ENCODE measurements around the gene CACNA2D1.
"Not testable (repeated sequence)": the region's sequence is repeated elsewhere in the genome, so short reads cannot be mapped to it uniquely, and the experiment has no call there.

Gene CACNA2D1

DNA sequence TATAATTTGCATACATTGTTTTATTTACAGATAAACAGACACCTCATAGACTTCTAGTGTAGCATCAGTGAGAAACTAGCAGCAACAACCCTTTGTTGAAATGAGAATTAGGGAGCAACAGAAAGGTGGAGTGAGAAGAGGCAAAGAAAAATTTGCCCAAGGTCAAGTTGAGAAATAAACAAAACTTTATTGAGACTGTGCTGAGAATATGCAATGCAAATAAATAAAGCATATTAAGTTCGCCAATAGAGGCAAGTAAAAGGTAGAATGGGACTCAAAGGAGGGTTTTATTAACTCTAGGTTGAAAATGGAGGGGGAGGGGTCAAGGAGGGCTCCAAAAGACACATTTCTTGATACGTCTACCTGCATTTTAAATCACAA is 49.7 kb downstream of the CACNA2D1 start:
- DNase-seq (ENCODE audit: low spot score) (no peak), FAIRE-seq (no peak)

DNA sequence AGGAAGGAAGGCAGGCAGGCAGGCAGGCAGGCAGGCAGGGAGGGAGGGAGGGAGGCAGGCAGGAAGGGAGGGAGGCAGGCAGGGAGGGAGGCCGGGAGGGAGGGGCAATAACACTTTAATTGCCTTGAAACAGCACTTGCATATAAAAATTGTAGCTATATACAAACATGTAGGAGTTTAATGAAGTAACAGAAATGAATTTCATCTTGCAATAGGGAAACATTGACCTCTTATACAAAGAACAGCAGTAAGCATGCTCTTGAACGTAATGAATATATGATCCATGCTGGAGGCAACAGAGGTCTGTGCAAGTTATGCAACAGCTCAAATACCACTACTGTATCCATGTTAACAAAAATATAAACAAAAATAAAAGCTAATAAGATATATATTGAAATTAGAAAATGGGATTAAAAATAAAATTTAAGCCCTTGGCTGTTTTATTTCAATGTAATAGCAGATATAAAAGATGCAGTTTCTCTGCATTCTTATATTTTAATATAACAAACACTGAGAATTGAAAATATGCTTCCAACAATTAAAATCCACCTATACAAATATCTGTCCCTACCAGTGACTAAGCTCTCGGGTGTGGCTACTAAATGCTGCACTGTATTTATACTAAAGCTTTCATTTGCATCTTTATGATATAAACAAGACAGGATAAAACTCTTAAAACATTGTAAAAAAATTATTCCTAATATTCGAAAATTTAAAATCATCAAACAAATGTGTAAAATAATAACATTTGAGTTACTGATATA is 50.3 kb downstream of the CACNA2D1 start:
- DNase-seq (ENCODE audit: low spot score) (no peak), FAIRE-seq (no peak)

DNA sequence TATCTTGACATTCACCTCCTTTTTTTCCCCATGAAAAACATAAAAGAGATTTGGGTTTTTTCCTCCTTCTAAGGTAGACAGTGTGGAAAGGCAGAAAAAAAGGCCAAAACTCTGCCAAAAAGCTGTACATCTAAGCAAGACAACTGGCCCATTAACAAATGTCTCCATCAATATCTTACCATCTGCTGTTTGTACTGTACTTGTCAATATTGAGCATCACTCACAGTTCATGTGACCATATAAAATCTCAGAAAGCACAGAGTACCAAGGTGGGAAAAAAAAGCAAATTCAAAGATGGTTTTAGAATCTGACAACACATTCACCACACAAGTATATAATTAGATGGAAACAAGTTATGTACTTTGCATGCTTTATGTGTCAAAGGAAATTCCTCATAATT is 52.6 kb downstream of the CACNA2D1 start:
- DNase-seq (ENCODE audit: low spot score) (no peak), FAIRE-seq (no peak)

DNA sequence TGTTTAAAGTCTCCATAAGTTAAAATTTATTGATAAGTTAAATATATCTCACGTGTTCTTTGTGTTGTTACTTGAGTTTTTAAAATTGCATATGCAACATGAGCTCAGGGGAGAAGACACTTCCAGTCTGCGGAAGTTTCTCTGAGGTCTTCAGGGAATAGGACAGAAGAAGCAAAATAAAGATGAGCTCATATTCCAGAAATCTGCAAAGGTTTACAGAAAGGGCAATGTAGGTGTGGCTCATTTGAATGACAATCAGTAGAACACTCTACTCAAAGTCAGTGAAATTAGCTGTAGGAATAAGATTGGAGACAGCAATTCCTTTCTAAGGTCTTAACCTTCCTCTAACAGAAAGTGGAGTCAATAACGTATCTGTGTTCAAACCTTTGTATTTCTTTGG is 53.7 kb downstream of the CACNA2D1 start:
- FAIRE-seq (no peak), DNase-seq (ENCODE audit: low spot score) (no peak)

DNA sequence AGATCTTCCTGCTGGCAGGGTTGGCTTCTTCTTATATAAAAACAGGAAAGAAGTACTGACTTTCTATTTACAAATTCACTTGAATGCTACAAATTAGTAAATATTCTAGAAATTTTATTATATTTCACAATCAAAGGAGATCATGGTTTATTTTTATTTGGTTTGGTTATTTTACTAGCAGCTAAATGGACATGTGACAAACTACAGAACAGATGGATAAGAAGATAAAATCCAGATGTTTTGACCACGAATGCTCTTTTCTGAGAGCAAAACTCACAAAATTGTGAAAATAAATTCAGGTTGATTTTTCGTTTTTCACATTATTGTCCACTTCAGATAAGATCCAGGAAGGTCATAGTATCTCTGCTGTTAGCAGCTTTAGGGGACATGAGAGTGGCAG is 55.4 kb downstream of the CACNA2D1 start:
- no peak for DNase-seq (ENCODE audit: low spot score)
- FAIRE-seq = no peak

DNA sequence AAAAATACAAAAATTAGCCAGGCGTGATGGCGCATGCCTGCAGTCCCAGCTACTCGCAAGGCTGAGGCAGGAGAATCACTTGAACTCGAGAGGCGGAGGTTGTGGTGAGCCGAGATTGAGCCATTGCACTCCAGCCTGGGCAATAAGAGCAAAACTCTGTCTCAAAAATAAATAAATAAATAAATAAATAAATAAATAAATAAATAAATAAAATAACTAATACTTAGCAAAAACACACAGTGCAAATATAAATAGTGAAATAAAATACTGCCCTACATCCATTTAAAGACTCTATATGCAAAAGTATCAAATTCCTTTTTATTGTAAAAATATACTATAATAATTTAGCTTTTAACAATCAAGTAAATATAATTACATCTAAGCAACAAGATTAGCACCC is 57.0 kb downstream of the CACNA2D1 start:
- DNase-seq (ENCODE audit: low spot score); FAIRE-seq: not testable (repeated sequence)

DNA sequence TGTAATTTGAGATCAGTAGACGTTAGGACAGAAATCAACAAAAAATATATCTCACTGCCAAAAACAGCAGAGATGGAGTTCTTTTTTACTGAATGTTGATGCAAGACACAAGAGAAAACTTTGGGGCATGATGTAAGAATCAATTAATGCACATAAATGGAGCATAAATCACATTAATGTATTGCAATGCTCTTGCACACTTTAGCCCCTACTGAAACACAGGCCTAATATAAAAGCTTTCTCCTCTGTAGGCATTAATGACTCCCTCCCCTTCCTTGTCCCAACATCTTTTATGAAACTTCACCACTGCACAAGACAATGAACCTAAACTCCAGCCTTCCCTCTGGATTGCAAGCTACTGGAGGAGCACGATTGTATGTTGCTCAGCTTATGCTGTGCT is 58.8 kb downstream of the CACNA2D1 start:
- no peak for FAIRE-seq
- no peak for DNase-seq (ENCODE audit: low spot score)

DNA sequence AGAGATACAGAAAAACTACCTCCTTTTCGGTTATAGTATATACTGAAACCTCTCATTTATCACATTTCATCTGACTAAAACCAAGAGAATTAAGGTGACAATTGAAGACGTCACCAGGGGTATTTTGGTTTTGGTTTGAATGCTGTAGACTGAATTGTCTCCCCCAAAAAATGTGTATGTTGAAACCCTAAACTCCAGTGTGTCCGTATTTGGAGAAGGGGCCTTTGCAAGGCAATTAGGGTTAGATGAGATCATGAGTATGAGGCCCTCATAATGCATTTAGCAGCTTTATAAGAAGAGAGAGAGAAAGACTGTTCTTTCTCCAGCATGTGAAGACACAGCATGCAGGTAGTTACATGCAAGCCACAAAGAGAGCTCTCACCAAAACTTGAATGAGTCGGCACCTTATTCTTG is 59.5 kb downstream of the CACNA2D1 start:
- DNase-seq (ENCODE audit: low spot score) (no peak), FAIRE-seq (no peak)

DNA sequence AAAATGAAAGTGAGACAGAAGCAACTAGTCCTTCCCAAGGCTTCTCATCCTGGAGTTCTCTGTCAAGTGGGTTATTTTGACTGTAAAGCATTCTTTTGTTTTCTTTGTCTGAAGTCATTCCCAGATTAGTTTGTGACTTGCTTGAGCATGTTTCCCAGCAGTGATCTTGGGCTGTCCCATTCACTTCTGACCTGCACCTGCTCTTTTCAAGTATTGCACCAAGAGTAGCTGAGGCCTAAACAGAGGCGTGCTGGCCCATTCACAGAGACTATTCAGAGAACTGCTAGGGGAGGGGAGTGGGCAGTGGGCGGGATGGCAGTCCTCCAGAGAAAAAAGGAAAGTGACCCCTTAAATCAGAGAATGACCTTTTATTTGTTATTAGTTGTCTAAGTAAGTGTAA is 61.3 kb downstream of the CACNA2D1 start:
- FAIRE-seq (no peak), DNase-seq (ENCODE audit: low spot score) (no peak)

DNA sequence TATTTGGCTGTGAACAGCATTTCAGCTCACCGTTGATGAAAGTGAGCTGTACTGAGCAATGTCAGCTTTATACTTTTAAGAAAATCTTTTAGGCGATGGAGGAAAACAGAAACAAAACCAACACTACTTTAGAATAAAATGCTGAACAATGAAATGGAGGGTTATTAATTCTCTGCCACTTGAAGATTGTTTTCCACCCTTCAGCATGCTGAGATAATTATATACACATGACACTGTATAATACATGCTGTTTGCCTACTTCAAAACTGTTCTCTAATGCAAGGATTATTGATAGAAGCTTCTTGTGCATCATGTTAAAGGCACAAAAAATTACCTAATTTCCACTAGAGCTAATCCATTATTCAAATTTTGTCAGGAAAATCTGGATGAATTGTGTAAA is 66.8 kb downstream of the CACNA2D1 start:
- DNase-seq (ENCODE audit: low spot score) (no peak), FAIRE-seq (no peak)

DNA sequence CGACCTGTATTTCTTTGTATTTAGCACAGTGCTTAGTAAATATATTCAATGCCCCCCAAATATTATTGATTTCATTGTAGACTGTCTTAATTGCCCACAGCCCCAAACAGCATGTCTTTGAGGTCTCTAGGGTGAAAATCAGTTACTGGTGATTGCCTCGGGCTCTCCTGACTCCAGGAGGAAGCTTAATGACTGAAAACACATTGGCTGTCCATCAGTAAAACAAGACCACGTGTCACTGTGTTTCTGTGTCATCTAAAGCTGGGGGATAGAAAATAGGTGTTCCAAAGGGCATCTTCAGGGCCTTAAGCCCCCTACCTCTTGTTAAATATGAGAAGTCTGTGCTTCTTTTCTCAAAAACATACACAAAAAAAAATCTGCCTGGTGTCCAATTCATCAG is 67.9 kb downstream of the CACNA2D1 start:
- no peak for DNase-seq (ENCODE audit: low spot score)
- no peak for FAIRE-seq

DNA sequence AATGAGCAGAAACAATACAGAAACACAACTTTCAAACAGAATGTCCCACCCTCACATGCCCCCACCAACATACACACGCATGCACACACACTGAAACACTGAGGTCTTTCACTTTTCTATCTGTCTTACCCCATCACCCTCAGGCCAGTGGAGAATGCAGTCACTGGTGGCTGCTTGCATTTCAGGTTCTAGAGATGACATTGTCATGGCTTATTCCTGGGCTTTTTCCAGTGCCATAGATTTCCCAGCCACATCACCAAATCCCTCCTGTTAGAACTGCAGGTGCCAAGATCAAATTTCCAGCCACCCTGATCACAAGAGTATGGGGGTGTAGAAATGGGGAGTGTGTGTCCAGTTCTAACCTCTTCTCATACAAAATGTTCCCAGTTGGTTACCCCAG is 68.4 kb downstream of the CACNA2D1 start:
- DNase-seq (ENCODE audit: low spot score) (no peak), FAIRE-seq (no peak)

DNA sequence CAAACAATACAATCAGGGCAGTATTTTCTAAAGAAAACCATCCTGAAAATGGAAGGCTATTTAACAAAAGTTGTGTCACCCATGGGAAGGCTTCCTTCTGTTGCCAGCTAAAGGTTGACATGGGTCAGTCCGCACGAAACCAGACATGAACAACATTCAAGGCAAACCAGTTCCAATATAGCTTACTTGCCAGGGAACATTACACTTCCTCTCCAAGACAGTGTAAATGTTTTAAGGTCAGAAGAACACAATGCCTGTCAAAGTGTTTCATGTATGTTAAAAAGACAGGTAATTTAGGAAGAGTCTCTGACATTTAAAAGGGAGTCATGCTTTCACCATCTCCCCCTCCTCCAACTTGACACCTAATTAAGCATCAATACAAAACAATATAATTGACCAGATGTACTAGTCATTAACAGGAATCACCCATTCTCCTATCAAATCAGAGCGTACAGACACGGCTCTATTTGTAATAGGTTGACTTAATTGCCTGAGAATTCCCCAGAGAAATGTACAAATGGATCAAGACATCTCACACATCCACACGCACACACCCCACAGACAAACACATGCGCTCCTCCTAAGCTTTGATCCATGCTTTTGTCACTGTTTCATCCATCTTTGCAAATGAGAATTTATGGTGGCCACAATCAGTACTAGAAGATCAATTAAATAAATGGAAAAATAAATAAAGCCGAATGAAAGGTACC is 69.5 kb downstream of the CACNA2D1 start:
- DNase-seq (ENCODE audit: low spot score) (no peak), FAIRE-seq (no peak)

DNA sequence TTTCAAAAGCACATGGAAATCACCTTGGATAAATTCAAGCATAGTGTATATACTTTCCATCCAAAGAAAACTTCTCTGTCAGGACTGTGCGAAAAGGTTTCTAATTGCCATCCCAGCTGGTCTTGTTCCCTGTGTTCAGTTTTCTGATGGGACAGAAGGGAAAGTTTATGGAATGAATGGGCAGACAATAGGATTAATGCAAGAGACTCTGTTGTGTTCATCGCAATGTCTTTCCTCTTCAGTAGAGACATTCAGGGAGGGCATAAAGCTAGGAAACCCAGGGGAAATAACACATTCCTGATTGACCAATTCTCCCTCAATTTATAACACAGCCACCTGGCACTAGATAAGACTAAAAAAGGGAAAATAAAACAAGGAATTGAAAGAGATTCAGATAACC is 78.9 kb downstream of the CACNA2D1 start:
- no peak for DNase-seq (ENCODE audit: low spot score)
- no peak for FAIRE-seq

DNA sequence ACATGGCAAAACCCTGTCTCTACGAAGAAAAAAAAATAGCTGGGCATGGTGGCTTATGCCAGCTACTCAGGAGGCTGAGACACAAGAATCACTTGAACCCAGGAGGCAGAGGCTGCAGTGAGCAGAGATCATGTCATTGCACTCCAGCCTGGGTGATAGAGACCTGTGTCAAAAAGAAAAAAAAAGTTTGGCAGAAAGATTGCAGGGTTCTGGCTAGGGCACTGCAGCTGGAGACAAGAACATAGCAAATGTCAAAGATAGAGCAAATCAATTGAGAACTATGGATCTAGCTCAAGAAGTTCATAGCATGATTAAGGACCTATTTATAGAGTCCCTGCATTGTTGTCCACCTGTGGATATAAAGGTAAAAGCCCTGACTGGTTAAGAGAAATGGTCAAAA is 79.5 kb downstream of the CACNA2D1 start:
- DNase-seq (ENCODE audit: low spot score) = no peak
- FAIRE-seq = no peak

DNA sequence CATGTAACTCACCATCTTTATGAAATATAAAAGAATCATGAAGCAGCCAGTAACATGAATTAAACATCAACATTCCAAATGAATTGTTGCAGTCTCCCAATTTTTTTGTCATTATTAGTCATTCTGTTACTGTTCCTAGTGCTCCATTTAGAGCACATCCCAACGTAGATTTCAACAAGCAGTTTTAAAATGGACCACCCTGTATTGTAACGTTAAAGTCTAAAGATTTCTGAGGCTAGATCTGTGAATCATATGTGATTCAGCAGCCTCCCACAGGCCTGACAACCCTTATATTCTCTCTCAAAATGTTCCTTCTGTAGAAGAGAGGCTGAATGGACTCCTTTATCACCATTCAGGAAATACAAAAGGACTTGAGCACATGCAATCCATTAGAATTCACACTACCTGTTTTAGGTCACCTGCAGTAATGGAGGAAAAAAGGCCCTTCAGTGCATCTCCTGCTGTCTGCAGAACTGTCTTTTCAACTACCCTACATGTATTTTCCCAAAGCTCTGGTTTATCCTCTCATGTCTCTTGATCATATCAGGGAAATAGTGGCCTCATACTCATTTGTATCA is 81.4 kb downstream of the CACNA2D1 start:
- FAIRE-seq (no peak), DNase-seq (ENCODE audit: low spot score) (no peak)

DNA sequence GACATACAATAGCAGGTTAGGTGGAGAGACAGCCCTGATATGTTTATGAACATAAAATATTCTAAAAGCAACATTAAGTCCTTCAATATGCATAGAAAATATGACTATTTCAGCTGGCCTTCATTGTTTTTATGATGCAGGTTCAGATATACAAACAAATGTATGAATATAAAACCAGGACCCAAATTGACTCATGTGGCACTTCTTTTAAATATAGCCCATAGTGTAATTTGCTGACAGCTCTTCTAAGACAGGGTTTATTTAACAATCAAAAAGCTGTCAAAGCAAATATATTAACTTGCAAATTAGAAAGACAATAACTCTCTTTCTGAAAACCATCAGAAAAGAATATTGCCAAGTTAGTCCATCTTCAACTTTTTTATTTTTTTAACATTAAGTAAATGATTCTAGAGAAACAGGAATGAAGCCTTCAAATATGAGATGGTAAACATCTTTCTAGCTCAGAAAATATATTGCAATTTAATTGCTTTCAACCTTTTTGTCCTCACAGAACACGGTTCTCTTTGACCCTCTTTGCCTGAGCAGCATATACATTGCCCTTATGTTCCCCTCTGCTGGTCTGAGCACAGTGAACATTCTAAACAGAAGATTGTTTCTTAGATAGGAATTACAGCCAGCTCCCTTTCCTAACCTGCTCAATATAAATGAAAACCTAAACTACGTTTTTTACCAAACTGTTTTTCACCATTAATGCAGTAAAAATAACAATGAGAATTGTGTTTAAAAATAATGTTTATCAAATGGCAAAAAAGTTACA is 82.8 kb downstream of the CACNA2D1 start:
- no peak for FAIRE-seq
- no peak for DNase-seq (ENCODE audit: low spot score)

DNA sequence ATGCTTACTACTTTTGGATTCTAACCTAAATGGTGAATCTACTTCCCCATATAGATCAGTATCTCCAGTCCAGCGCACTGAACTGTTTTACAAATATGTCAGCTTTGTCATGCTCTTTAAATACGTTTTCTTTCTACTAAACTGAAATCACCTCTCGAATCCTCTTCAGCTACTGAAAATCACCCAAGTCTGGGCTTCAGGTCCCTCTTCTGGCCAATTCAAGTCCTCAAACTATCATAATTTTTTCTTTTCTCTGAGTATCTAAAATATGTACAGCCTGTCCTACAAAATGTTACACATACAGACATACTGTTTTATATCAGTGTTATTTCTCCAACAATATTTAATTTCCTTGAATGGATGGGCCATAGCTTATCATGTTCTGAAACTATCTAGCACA is 84.2 kb downstream of the CACNA2D1 start:
- FAIRE-seq (no peak), DNase-seq (ENCODE audit: low spot score) (no peak)

DNA sequence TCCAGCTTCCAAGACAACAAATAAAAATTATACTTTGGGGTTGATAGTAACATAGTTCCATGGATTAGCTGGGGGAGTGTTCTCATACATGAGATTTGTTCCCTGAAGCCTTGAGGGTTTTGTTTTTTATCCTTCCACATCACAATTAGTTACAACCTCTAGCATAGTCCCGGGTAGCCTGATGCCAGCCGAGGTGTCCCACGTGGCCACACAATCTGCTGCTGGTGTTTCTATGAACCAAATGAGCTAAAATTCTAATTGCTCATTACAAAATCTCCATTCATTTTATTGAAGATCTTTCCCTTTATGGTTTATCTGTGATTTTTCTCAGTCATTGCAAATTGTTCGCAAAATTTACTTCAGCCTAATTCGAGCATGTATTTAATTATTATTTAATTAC is 84.7 kb downstream of the CACNA2D1 start:
- FAIRE-seq (no peak), DNase-seq (ENCODE audit: low spot score) (no peak)

DNA sequence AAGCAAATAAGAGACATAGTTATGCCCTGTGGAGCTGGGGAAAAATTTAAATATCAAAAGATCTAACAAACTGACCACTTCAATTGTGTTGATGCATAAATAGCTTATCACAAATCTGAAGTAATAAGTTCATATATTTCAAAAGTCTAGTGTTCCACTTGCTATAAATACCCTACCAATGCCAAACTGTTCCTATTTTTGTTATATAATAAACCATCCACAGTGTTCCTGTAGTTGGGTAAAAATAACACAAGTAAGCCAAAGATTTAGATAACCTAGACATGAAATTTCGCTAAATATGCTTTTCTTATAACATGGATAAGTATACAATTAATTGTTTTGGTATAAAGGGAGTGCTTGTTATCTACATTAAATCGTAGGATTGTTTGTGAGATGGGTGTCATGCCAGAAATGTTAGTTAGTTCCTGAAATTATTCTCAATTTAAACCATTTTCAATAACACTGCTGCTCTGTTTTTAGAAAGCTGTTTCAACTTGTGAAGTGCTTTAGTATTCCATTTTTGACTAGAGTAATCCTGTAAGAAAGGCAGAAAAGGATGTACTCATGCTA is 85.5 kb downstream of the CACNA2D1 start:
- no peak for FAIRE-seq
- no peak for DNase-seq (ENCODE audit: low spot score)

DNA sequence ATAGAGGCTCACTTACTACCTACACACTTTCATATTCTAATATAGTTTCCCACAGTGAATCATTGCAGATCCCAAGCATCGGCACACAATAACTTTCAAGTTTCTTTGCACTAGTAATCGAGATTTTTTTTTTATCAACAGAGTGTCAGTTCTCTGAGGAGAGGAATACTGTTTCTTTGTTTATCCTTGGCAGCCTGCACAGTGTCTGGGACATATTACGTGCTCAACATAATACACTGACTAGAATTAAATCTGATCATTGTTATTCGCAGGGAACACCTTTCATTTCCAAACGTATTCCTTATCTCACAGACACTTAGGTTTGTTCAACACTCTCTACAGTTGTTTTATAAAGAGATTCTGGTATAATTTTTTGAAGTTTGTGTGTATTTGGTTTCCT is 95.3 kb downstream of the CACNA2D1 start:
- FAIRE-seq = no peak

DNA sequence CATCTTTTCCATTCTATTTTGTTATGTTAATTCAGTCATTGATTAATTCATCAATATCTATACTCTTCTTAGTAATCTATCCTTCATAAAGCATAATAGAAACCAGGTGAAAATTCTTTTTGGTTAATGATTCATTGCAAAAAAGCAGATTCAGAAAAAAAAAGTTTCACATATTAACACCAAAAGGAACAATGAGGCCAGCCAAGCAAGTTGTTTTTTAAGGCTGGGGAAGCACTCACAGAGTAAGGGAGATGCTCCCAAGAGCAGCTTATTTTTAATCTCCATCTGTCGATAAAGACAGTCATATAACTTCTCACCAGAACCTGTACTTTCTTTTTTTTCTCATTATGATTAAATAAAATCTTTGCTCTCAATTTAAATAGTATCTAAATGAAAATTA is 95.8 kb downstream of the CACNA2D1 start:
- DNase-seq (ENCODE audit: low spot score) (no peak), FAIRE-seq (no peak)

More for the DNA sequence above, 95.3 kb downstream of the CACNA2D1 start:
- no peak for DNase-seq (ENCODE audit: low spot score)

Data from RCC 7860 (cell line).